ENCODE measurements around the gene GLCE.

DNA sequence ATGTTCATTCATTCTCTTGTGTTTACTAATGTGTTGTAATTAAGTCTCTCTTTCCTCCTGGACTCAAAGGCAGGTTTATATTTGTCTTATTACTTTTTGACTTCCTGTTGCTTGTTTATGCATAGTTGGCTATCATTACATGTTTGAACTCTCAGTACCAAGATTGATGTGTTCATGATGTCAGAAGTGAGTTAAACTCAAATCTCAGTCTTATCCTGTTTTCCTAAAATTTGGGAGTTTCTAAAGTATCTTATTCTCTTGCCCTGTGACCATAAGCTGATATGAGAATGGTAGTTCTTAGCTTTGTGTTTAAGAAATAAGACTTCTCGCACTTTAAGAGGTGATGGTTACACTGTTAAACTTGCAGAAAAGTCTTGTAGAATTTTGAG lies 5.2 kb downstream of the GLCE start:
- TF ChIP-seq TEAD1 (CRISPR knock-in tag; IDR thresholded peaks at IDR 0.05) (no peak), ZFP36 (IDR thresholded peaks at IDR 0.05; ENCODE audit: low read depth, low read length, partially characterized antibody) (no peak), SP1 (CRISPR knock-in tag; IDR thresholded peaks at IDR 0.05) (no peak), CHD4 (IDR thresholded peaks at IDR 0.05; ENCODE audit: insufficient read depth, insufficient replicate concordance, low read depth, low read length, poor library complexity, severe bottlenecking) (no peak), RBM22 (IDR thresholded peaks at IDR 0.05; ENCODE audit: low read depth, low read length, poor library complexity, severe bottlenecking) (no peak), MLLT1 (IDR thresholded peaks at IDR 0.05) (no peak), ZNF586 (CRISPR knock-in tag; conservative IDR thresholded peaks at IDR 0.05) (no peak), MTA1 (IDR thresholded peaks at IDR 0.05; ENCODE audit: borderline replicate concordance) (no peak)
- TF ChIP-seq, protein P1, sequence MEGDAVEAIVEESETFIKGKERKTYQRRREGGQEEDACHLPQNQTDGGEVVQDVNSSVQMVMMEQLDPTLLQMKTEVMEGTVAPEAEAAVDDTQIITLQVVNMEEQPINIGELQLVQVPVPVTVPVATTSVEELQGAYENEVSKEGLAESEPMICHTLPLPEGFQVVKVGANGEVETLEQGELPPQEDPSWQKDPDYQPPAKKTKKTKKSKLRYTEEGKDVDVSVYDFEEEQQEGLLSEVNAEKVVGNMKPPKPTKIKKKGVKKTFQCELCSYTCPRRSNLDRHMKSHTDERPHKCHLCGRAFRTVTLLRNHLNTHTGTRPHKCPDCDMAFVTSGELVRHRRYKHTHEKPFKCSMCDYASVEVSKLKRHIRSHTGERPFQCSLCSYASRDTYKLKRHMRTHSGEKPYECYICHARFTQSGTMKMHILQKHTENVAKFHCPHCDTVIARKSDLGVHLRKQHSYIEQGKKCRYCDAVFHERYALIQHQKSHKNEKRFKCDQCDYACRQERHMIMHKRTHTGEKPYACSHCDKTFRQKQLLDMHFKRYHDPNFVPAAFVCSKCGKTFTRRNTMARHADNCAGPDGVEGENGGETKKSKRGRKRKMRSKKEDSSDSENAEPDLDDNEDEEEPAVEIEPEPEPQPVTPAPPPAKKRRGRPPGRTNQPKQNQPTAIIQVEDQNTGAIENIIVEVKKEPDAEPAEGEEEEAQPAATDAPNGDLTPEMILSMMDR (IDR thresholded peaks at IDR 0.05 in 2 of 3, conservative IDR thresholded peaks at IDR 0.05 in 1 of 3; ENCODE audit: insufficient read depth in 2 of 3, low read depth in 1 of 3, low read length in 3 of 3): no peak
